Measurements from ENCODE around the gene RREB1. TPM values are rescaled to one million over a fixed set of nuclear protein-coding genes. Genes with fewer than 3 reads are reported as not detected.
"Not testable (repeated sequence)": the region's sequence is repeated elsewhere in the genome, so short reads cannot be mapped to it uniquely, and the experiment has no call there.

The RREB1 gene
- polyA plus RNA-seq, 12 donors = 14.2 to 31.9 (median 19.6) TPM; not detected in 1

DNA sequence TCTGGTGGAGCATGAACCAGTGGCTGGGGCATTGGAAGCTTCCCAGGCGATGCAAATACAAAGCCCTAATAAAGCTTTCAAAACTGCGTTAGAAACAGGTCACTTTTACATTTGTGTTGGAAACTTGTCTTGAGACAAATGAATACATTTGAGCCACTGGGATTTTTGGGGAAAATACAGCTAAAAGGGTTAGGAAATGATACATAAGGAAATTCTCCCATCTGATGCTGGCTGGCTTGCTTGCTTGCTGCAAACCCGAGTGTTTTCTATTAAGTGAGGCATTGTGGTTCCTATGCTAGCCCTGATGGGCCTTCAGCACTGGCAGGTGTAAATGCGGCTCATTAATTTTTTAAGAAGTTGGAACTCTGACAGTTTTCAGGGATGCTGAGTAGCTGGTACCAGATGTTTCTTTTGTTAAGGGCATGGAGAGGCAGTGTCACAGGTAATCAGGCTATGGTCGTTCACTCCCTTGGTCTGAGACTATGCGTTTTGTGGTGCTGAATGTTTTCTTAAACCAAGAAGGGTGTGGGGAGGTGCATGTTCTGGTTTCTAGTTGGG lies 35.2 kb downstream of the RREB1 start:
- DNase-seq = no peak

DNA sequence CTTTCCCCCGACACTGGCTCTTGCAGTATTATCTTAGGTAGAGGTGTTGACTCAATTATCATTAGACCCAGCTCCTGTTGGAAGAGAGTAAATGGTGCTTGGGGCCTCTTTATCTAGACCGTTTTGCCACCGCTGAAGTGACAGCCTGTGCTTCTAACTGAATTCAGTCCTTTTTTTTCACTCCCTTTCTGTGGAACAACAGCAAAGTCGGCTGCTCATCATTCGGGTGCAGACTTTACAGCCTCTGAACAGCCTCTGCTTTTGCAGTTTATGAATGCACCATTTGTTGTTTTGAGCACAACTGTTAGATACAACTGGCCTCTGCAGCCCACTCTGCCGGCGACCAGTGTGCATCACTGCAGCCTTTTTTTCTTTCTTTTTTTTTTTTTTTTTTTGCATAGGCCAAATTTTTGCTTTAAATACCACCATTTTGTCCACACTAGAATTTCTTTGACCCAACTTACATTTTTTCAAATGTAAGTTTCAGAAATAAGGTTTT lies 35.8 kb downstream of the RREB1 start:
- DNase-seq = no peak

- DNase-seq = no peak
These were observed 37.3 kb downstream of the RREB1 start for GRCh38 chr6:7144872-7145584.

DNA sequence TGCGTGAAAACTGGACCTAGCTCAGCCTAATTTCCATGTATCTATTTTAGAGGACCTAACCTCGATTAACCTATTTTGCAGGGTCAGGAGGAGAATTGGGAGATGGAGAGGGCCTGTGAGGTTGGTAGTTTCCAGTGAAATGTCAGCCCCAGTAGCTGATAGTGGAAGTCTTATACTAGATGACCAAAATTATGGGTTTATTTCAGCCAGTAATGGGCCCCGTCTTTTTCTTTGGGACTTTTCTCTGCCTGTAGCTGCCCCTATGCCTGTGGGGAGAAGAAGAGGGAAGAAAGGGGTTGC lies 37.8 kb downstream of the RREB1 start:
- DNase-seq = no peak

DNA sequence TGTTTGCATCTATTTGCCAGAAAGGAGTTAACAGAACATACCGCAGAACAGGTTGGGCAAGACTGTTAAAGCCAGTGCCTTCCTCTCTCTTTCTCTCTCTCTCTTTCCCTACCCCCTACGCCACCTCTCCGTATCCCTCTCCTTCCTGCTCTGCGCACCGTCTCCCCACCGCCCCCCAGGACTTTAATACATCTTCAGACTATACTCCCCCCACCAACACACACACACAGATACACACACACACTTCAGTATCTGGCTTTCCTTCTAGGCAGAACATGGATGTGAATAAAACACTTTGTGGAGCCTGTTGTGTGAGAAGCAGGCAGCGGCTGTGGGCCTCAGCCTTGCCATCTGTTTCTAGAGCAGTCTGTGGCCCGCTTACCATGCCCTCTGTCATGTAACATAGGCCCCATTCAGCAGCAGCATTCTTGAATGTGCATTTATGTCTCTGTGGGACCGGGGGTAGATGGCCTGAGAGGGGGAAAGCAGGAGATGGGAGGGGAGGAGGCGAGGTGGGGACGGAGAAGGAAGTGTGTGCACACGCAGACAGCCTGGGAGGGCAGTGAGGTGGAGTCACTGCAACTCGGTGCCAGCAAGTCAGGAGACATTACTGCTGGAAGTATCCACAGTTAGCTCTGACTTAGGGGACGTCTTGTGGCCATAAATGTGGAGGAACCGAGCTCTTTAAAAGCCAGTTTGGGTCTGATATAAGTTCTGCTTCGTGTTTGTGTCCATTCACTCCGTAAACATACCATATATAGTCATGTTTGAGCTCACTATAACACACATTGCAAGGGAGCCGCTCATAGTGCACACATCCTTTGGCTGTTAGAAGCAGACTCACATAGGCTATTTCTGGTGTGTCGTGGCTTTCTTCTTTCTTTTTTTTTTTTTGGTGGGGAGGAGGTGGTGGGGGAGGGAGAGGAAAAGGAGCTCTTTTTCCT lies 38.4 kb downstream of the RREB1 start:
- DNase-seq = no peak

DNA sequence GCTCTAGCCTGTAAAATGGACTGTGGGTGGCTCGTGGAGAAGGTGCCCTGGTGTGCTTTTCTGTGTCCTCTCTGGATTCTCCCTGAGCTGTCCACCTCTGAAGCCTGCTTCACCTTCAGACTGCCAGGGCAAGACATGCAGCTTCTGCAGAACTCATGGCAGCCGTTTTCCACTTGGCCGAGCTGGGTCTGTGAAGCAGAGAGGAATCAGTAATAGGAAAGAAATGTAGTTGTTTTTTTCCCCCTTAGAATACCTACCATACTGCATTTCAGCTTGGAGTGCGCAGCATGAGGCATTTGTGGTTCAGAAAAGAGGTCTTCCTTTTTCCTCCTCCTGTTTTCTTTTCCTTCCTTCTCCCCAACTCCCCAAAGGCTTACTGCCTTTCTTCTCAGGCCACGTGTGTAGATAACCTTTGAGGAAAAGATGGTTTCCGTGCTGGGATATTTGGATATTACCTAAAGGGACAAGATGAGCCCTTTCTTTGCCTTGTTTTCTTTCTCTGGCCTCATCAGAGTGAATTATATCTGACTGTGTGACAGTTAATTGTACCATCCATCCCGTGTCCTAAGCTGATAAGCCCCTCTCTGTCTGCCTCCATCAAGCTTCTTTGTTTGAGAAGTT lies 39.4 kb downstream of the RREB1 start:
- DNase-seq = no peak

DNA sequence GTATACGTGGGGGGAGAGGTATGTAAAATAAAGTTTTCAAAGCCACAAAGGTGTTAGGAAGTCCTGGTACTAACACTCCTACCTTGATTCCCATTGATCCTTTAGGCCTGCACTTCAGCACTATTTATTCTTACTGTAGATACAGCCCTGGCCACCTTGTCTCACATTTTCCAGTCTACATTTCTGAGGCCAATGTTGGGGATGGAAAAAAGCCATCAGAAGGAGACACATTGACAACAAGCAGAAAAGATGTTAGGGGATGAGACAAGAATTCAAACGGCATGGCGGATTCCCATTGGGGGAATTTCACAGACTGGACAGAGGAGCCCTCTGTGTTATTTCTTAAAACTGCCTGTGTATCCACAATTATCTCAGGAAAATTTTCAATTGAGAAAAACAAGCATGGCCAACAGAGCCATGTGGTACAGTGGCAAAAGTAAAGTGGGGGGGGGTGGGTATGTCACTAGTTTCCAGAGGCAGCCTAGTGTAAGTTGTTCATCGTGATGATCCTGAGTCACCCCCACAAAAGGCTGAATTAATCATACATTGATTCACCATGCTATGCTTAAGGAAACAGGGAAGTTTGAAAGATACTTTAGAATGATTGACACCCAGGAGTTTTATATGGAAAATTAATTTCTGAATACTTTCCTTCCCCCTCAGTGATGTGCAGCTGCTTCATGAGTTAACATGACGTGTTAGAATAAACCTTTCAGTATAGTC lies 40.5 kb downstream of the RREB1 start:
- no peak for DNase-seq

DNA sequence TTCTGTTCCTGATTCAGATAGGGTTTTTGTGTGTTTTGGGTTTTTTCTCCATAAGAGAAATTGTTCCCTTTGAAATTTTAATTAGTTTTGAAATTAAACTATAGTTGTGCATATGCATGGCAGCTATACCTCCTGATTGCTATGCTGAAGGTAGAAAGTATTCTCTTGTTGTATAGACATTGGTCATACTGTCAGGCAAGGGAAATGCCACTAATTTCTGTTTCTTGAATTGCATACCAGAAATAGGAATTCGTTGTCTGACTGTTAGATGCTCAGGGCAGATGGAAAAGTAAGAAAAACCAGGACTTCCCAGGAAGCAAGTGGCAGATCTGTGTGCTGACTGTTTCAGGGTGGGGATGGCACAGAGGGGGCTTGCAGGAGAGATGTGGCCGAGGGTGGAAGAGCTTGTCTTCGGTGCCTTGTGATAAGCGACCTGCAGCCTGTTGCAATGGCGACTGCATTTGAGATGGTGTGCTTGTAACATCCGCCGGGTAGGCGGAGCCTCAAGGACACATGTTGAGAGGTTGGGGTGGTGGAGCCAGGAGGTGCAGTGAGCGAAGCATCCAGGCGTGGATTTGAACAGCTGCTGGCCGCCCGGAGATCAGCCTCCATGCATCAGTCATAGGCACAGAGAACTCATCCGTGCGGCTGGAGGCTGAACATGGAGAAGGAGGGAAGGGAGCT lies 42.8 kb downstream of the RREB1 start:
- no peak for DNase-seq

GRCh38 chr6:7151381-7151780 lies 43.6 kb downstream of the RREB1 start:
- no peak for DNase-seq

DNA sequence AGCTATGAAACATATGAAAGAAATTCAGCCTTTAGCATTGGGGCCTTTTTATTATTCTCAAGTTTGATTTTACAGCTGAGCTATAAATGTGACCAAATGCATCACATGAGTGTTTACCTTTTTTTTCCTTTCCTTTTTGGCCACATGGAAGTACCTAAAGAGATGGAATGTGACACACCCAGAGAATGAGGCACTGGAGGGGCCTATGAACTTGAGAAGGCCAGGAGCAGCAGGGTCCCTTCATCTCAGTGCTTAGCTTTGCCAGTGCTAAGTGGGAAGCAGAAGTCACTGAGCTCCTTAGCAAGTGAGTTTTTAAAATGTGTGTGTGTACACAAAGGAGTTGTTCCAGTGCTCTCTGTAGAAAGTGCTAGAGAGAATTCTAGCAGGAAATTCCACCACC lies 44.7 kb downstream of the RREB1 start:
- no peak for DNase-seq

DNA sequence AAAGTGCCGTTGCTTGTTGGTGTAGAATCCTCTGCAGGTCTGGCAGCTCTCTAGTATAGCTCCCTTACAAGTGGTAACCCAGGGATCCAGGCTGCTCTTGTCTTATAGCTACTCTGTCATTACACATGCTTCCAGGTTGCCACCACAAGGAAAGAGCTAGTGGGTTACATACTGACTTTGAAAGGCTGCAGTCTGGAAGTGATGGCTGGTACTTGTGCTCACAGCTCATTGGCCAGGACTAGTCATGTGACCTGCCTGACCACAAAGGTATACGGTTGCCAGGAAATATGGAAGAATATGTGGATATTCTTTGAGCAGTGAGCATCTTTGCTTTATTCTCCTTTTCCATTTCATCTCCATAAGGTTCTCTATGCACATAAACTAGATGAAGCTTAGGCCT lies 46.0 kb downstream of the RREB1 start:
- DNase-seq = no peak

- DNase-seq = no peak
These were observed 46.8 kb downstream of the RREB1 start for GRCh38 chr6:7154341-7155139.

DNA sequence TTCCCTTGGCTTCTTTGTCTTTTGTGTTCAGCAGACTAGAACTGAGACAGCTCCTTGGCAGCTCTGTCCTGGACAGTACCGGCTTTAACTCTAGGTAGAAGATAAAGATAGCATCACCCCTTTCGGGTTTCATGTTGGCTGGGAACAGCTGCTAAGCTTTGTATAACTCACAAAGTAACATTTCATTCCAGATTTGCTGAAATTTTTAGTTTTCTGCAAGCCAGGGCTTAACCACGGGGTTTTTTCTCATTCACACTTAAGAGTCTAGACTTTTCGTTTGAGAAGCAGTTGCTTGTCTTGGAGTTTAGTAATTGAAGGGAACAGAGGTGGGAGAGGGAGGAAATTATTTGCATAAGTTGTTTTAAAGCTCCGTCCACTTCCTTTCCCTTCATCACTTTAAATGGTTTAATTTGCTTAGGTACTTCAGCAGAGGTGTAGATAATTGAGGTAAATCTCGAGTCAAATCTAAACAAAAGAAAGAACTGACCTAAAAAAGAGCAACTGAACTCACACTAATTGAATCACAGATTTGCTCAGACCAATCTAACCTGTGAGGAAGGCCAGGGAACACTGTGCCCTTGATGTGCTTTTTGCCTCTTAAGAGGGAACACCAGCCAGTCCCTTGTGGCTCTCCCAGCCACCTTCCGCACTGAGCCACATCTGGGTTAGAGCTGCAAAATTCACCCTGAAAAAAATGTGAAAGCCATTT lies 48.3 kb downstream of the RREB1 start:
- DNase-seq = no peak

DNA sequence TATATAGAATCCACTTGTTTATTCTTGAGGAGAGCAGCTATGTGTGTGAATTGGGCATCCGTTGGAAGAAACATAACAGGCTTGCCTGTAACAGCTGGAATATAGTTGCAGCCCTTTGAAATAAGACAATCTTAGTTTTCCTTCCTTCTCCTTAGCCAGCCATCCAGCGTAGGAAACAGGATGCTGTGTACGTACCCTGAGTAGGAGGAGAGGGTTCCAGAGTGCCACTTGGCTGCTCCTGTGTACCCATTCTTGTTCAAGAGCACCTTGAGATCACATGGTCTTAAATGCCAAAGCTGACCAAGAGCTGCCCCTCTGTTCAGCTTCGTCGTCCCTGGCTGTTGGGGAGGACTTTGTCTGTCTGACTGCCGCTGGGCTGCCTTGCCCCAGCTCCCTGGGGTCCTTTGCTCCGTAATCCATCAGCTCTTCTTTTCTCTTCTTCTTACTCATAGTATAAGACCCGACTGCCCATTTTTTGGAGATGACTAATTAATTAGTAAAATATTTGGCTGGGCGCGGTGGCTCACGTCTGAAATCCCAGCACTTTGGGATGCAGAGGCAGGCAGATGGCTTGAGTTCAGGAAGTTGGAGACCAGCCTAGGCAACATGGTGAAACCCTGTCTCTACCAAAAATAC lies 49.0 kb downstream of the RREB1 start:
- DNase-seq = no peak

DNA sequence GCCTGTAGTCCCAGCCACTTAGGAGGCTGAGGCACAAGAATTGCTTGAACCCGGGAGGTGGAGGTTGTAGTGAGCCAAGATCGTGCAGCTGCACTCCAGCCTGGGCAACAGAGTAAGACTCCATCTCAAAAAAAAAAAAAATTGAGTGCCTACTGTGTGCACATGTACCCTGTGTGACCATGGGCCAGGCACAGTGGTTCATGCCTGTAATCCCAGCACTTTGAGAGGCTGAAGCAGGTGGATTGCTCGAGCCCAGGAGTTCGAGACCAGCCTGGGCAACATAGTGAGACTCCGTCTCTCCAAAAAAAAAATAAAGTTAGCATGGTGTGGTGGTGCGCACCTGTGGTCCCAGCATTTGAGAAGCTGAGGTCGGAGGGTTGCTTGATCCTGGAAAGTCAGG lies 49.5 kb downstream of the RREB1 start:
- DNase-seq = not testable (repeated sequence)

DNA sequence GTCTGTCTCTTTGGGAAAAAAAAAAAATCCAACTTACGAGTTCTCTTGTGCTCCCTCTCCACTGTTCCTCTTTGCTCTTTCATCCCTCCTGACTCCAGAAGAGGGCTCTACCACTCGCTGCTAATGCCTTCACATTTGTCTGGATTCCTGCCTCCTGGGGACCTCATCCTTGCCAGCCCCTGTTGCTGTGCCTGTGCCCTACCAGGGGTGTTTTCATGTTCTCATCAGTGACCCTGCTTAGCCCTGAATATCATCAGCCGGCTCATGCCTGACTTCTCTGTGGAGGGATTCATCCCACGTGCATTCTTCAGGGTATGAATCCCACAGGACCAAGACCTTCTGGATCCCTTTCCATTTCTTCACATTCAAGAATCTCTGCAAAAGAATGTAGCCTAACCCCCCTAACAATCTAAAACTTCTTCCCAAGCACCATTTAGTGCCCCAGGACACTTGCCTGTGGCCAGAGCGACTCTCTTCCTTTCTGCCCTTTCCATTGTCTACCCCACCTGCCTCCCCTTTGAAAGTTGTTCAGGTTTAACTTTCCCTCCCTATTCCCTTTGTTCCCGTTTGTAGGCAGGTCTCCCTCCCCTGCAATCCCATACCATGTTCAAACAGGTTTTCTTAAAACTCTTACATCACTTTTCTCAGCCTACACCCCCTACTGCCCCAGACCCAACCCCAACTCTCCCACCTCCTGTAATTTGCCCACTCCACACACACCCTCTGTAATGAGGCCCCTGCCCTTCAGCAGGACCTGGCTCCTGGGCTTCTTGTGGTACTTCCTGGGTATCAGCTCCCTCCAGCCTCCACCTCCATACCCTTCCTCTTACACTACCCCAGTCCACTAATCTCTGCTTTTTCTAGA lies 50.2 kb downstream of the RREB1 start:
- DNase-seq = no peak

- no peak for DNase-seq
These were observed 52.2 kb downstream of the RREB1 start for GRCh38 chr6:7159790-7160525.

Data from muscle of arm (tissue), 12 donors.